Liver (tissue), 9 donors: Measurements from ENCODE around the gene CFDP1. TPM values are rescaled to one million over a fixed set of nuclear protein-coding genes. Genes with fewer than 3 reads are reported as not detected.

ENCODE experiments used
- DNase-seq: peaks from one replicate; pipeline ENCODE4 v3.0.0-alpha.2; 2017; ENCODE audit warnings: low spot score
- H3K27ac ChIP-seq, 2 donors: one replicate each; pipeline ENCODE4 v1.7.0; 2013; ENCODE audit warnings: inconsistent platforms in 2 of 2, low read length in 2 of 2, control low read depth in 1 of 2, low read depth in 1 of 2, mild to moderate bottlenecking in 1 of 2
- H3K27me3 ChIP-seq, 4 donors: one replicate each; pipeline versions ENCODE4 v1.6.1 to v1.7.0; 2013; ENCODE audit warnings: low read length in 3 of 4, inconsistent platforms in 1 of 4, mild to moderate bottlenecking in 1 of 4, moderate library complexity in 1 of 4; ENCODE audit not compliant: control insufficient read depth in 4 of 4, insufficient read depth in 4 of 4
- H3K36me3 ChIP-seq, 4 donors: one replicate each; pipeline versions ENCODE4 v1.6.1 to v1.7.0; 2013; ENCODE audit warnings: low read length in 3 of 4, mild to moderate bottlenecking in 3 of 4, low read depth in 1 of 4, moderate library complexity in 1 of 4; ENCODE audit not compliant: control insufficient read depth in 4 of 4, insufficient read depth in 3 of 4
- H3K4me1 ChIP-seq, 4 donors: one replicate each; pipeline versions ENCODE4 v1.6.1 to v1.7.0; 2013; ENCODE audit warnings: low read length in 3 of 4, mild to moderate bottlenecking in 3 of 4, moderate library complexity in 1 of 4; ENCODE audit not compliant: control insufficient read depth in 4 of 4, insufficient read depth in 4 of 4
- H3K4me3 ChIP-seq, 3 donors: one replicate each; pipeline versions ENCODE4 v1.6.1 to v1.7.0; 2013; ENCODE audit warnings: low read length in 3 of 3, control low read depth in 1 of 3, low read depth in 1 of 3, mild to moderate bottlenecking in 1 of 3
- H3K9ac ChIP-seq, 2 donors: one replicate each; pipeline ENCODE4 v1.7.0; 2013; ENCODE audit warnings: low read length in 2 of 2, mild to moderate bottlenecking in 2 of 2, moderate library complexity in 2 of 2, control low read depth in 1 of 2, low read depth in 1 of 2
- H3K9me3 ChIP-seq, 4 donors: one replicate each; pipeline versions ENCODE4 v1.6.1 to v1.7.0; 2013; ENCODE audit warnings: low read length in 3 of 4; ENCODE audit not compliant: control insufficient read depth in 4 of 4
- EGR1 ChIP-seq, 2 donors: IDR thresholded peaks; 2 replicates each; pipeline ENCODE4 v1.6.1; 2016 to 2018; ENCODE audit warnings: antibody characterized with exemption in 2 of 2, low read depth in 2 of 2
- FOXA1 ChIP-seq: IDR thresholded peaks from 2 replicates; pipeline ENCODE4 v1.6.1; 2016; ENCODE audit warnings: antibody characterized with exemption
- FOXA2 ChIP-seq: IDR thresholded peaks from 2 replicates; pipeline ENCODE4 v1.6.1; 2016; ENCODE audit warnings: antibody characterized with exemption
- GABPA ChIP-seq, 2 donors: IDR thresholded peaks in 1 of 2; conservative IDR thresholded peaks in 1 of 2; 2 replicates each; pipeline ENCODE4 v1.6.1; 2016; ENCODE audit warnings: antibody characterized with exemption in 2 of 2, mild to moderate bottlenecking in 1 of 2, moderate library complexity in 1 of 2
- HNF4G ChIP-seq: IDR thresholded peaks from 2 replicates; pipeline ENCODE4 v1.6.1; 2016; ENCODE audit warnings: antibody characterized with exemption
- JUND ChIP-seq, 2 donors: IDR thresholded peaks; 2 replicates each; pipeline ENCODE4 v1.6.1; 2016; ENCODE audit warnings: antibody characterized with exemption in 2 of 2
- NR2F2 ChIP-seq: IDR thresholded peaks from 2 replicates; pipeline ENCODE4 v1.6.1; 2016; ENCODE audit warnings: antibody characterized with exemption
- RAD21 ChIP-seq, 2 donors: IDR thresholded peaks; 2 replicates each; pipeline ENCODE4 v1.6.1; 2016; ENCODE audit warnings: antibody characterized with exemption in 2 of 2, mild to moderate bottlenecking in 2 of 2
- RXRA ChIP-seq, 2 donors: IDR thresholded peaks; 2 replicates each; pipeline ENCODE4 v1.6.1; 2017 to 2018; ENCODE audit warnings: antibody characterized with exemption in 2 of 2, mild to moderate bottlenecking in 1 of 2
- SP1 ChIP-seq: IDR thresholded peaks from 2 replicates; pipeline ENCODE4 v1.6.1; 2018; ENCODE audit warnings: antibody characterized with exemption, mild to moderate bottlenecking
- TAF1 ChIP-seq: conservative IDR thresholded peaks from 2 replicates; pipeline ENCODE4 v1.6.1; 2016; ENCODE audit warnings: antibody characterized with exemption, mild to moderate bottlenecking
- YY1 ChIP-seq: IDR thresholded peaks from 2 replicates; pipeline ENCODE4 v1.6.1; 2016; ENCODE audit warnings: antibody characterized with exemption, mild to moderate bottlenecking
- WGBS: extraction: QIAGEN DNeasy Blood & Tissue Kit; methylation state at CpG from one replicate; pipeline ENCODE4 v1.1.7; 2013; 5-methylcytosine and 5-hydroxymethylcytosine counted together
- polyA plus RNA-seq, 2 donors: library from polyadenylated mRNA; stranded (reverse) in 1 of 2; unstranded in 1 of 2; fragments of 200-250 nt in 1 of 2; fragments of >200 nt in 1 of 2; fragmentation: Nextera tagmentation in 1 of 2; extraction: Ambion mirVana in 1 of 2; gene quantifications; one replicate each; pipeline versions ENCODE4 v1.2.1 to v1.2.3, GENCODE V29; 2013 to 2015
- total RNA-seq, 2 donors: library from RNA; depleted of rRNA; stranded (reverse); fragments of >200 nt; gene quantifications; one replicate each; pipeline ENCODE4 v1.2.3, GENCODE V29; 2014
- TF ChIP-seq, protein P1 (sequence below): IDR thresholded peaks from 2 replicates; pipeline ENCODE4 v1.6.1; 2016; ENCODE audit warnings: antibody characterized with exemption, mild to moderate bottlenecking
- TF ChIP-seq, protein P2 (sequence below): IDR thresholded peaks from 2 replicates; pipeline ENCODE4 v1.6.1; 2016; ENCODE audit warnings: antibody characterized with exemption
- TF ChIP-seq, protein P3 (sequence below): IDR thresholded peaks from 2 replicates; pipeline ENCODE4 v1.6.1; 2016; ENCODE audit warnings: antibody characterized with exemption
- TF ChIP-seq, protein P4 (sequence below): fragments of 150-350 bp; IDR thresholded peaks from 2 replicates; pipeline ENCODE4 v1.5.1; 2017; ENCODE audit warnings: improper control_type of control experiment, low read depth, low read length; ENCODE audit not compliant: missing input control
- donor health status: healthy.
- donor health status: healthy.
- donor health status: healthy.
- donor health status: healthy.
- donor health status: healthy.

Gene CFDP1
- total and polyA plus RNA-seq, 4 donors, result 20.5 to 49.2 (median 33.9) TPM

DNA sequence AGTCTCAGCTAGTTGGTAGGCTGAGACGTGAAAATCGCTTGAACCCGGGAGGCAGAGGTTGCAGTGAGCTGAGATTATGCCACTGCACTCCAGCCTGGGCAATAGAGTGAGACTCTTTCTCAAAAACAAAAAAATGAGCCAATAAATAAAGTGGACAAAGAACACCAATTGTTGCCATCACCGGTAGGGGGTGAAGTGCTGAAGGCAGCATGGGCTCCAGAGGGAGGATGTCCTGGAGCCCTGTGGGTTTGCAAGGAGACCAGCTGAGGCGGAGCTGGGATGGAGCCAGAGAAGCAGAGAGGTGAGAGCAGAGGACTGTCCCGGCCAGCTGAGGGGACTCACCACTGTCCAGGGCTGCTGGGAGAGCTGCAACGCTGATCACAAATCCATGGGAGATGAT is 48.2 kb upstream of the CFDP1 start:
- TF ChIP-seq, protein P1, sequence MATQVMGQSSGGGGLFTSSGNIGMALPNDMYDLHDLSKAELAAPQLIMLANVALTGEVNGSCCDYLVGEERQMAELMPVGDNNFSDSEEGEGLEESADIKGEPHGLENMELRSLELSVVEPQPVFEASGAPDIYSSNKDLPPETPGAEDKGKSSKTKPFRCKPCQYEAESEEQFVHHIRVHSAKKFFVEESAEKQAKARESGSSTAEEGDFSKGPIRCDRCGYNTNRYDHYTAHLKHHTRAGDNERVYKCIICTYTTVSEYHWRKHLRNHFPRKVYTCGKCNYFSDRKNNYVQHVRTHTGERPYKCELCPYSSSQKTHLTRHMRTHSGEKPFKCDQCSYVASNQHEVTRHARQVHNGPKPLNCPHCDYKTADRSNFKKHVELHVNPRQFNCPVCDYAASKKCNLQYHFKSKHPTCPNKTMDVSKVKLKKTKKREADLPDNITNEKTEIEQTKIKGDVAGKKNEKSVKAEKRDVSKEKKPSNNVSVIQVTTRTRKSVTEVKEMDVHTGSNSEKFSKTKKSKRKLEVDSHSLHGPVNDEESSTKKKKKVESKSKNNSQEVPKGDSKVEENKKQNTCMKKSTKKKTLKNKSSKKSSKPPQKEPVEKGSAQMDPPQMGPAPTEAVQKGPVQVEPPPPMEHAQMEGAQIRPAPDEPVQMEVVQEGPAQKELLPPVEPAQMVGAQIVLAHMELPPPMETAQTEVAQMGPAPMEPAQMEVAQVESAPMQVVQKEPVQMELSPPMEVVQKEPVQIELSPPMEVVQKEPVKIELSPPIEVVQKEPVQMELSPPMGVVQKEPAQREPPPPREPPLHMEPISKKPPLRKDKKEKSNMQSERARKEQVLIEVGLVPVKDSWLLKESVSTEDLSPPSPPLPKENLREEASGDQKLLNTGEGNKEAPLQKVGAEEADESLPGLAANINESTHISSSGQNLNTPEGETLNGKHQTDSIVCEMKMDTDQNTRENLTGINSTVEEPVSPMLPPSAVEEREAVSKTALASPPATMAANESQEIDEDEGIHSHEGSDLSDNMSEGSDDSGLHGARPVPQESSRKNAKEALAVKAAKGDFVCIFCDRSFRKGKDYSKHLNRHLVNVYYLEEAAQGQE, result no peak
- TF ChIP-seq RAD21 (IDR thresholded peaks at IDR 0.05) (no peak), EGR1 (IDR thresholded peaks at IDR 0.05; ENCODE audit: low read depth in 2 of 2) (no peak), HNF4G (no peak), FOXA1 (no peak), NR2F2 (no peak), TAF1 (no peak), FOXA2 (no peak), YY1 (no peak), GABPA (IDR thresholded peaks at IDR 0.05 in 1 of 2, conservative IDR thresholded peaks at IDR 0.05 in 1 of 2) (no peak), RXRA (IDR thresholded peaks at IDR 0.05) (no peak), SP1 (no peak), JUND (IDR thresholded peaks at IDR 0.05) (no peak)
- TF ChIP-seq, protein P2, sequence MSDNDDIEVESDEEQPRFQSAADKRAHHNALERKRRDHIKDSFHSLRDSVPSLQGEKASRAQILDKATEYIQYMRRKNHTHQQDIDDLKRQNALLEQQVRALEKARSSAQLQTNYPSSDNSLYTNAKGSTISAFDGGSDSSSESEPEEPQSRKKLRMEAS, result no peak
- TF ChIP-seq, protein P3, sequence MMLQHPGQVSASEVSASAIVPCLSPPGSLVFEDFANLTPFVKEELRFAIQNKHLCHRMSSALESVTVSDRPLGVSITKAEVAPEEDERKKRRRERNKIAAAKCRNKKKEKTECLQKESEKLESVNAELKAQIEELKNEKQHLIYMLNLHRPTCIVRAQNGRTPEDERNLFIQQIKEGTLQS, result no peak
- TF ChIP-seq, protein P4, sequence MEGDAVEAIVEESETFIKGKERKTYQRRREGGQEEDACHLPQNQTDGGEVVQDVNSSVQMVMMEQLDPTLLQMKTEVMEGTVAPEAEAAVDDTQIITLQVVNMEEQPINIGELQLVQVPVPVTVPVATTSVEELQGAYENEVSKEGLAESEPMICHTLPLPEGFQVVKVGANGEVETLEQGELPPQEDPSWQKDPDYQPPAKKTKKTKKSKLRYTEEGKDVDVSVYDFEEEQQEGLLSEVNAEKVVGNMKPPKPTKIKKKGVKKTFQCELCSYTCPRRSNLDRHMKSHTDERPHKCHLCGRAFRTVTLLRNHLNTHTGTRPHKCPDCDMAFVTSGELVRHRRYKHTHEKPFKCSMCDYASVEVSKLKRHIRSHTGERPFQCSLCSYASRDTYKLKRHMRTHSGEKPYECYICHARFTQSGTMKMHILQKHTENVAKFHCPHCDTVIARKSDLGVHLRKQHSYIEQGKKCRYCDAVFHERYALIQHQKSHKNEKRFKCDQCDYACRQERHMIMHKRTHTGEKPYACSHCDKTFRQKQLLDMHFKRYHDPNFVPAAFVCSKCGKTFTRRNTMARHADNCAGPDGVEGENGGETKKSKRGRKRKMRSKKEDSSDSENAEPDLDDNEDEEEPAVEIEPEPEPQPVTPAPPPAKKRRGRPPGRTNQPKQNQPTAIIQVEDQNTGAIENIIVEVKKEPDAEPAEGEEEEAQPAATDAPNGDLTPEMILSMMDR, result no peak
- Histone ChIP-seq H3K4me3 (no peak overlapping the region), H3K27me3 (peaks cover 0 to 3% (median 1%) of the 10 kb centered on the region in 4 donors), H3K27ac (no peak overlapping the region), H3K9ac (no peak overlapping the region), H3K4me1 (no peaks in the 10 kb centered on the region), H3K36me3 (no peaks in the 10 kb centered on the region), H3K9me3 (no peaks in the 10 kb centered on the region)
- DNase-seq, result no peak
- 82% methylated on average over 7 of the region's 7 CpGs for WGBS

- H3K4me3 ChIP-seq, result no peak overlapping the region
- no peak for DNase-seq
- H3K9ac ChIP-seq, result no peak overlapping the region
- no peak overlapping the region for H3K27ac ChIP-seq
- no peaks in the 10 kb centered on the region for H3K9me3 ChIP-seq
- no peaks in the 10 kb centered on the region for H3K27me3 ChIP-seq
- 96% methylated on average over 47 of the region's 47 CpGs for WGBS
- TF ChIP-seq RAD21 (IDR thresholded peaks at IDR 0.05) (no peak), HNF4G (no peak), JUND (IDR thresholded peaks at IDR 0.05) (no peak), NR2F2 (no peak), YY1 (no peak), SP1 (no peak), FOXA1 (no peak)
- TF ChIP-seq, protein P2, result no peak
- TF ChIP-seq, protein P3, result no peak
- TF ChIP-seq, protein P1, result no peak
- no peaks in the 10 kb centered on the region for H3K36me3 ChIP-seq
- no peaks in the 10 kb centered on the region for H3K4me1 ChIP-seq
These were observed 46.2 kb upstream of the CFDP1 start for GRCh38 chr16:75479421-75479990.
